IMR-90 (cell line): ENCODE measurements around the gene DYNC1H1. TPM values are rescaled to one million over a fixed set of nuclear protein-coding genes. Genes with fewer than 3 reads are reported as not detected.

Experiments
- ATAC-seq: fragments of 200-7000 bp; cut with Tn5 transposase; 2 replicates; pipeline ENCODE4 v1.9.1; 2020; ENCODE audit warnings: low read depth, mild to moderate bottlenecking, moderate library complexity
- BruUV-seq: library from RNA; stranded (reverse); fragments of 400-500 nt; replicated peaks from 2 replicates; lab custom pipeline; 2021; lab: Mats Ljungman, UMichigan
- CTCF ChIA-PET: fragments of 300-600 bp; formaldehyde crosslinking; extraction: SDS; loops from one replicate; lab custom pipeline; 2021; ENCODE audit warnings: antibody characterized with exemption; lab: Yijun Ruan, JAX
- POLR2A ChIA-PET: fragments of 300-600 bp; sonication (Branson Sonifier 250); formaldehyde crosslinking; loops from one replicate; lab custom pipeline; 2022; ENCODE audit warnings: antibody characterized with exemption; ENCODE audit not compliant: unreplicated experiment; lab: Charles Lee
- DNase-seq: peaks from one replicate; pipeline ENCODE4 v3.0.0; 2013
- H2AFZ ChIP-seq: replicated peaks from 2 replicates; pipeline ENCODE3; 2013; ENCODE audit warnings: low read length, mild to moderate bottlenecking; ENCODE audit not compliant: poor library complexity
- H2AK5ac ChIP-seq: 2 replicates; pipeline ENCODE4 v1.6.1; 2013; ENCODE audit warnings: low read depth, low read length, inconsistent platforms
- H2AK9ac ChIP-seq: replicated peaks from 2 replicates; pipeline ENCODE3; 2013; ENCODE audit warnings: mild to moderate bottlenecking, low read depth, low read length, moderate library complexity; ENCODE audit not compliant: poor library complexity
- H2BK120ac ChIP-seq: 2 replicates; pipeline ENCODE4 v1.6.1; 2013; ENCODE audit warnings: low read depth, low read length, inconsistent platforms
- H2BK15ac ChIP-seq: 3 replicates; pipeline ENCODE4 v1.6.1; 2013; ENCODE audit warnings: low read depth, low read length, inconsistent platforms
- H2BK20ac ChIP-seq: 2 replicates; pipeline ENCODE4 v1.6.1; 2013; ENCODE audit warnings: low read depth, mild to moderate bottlenecking, inconsistent platforms, low read length, moderate library complexity
- H2BK5ac ChIP-seq: 2 replicates; pipeline ENCODE4 v1.6.1; 2013; ENCODE audit warnings: mild to moderate bottlenecking, low read depth, low read length, inconsistent platforms; ENCODE audit not compliant: poor library complexity, severe bottlenecking
- H3K14ac ChIP-seq: replicated peaks from 2 replicates; pipeline ENCODE4 v1.6.1; 2013; ENCODE audit warnings: low read depth, low read length, inconsistent platforms
- H3K18ac ChIP-seq: 2 replicates; pipeline ENCODE4 v1.6.1; 2013; ENCODE audit warnings: low read depth, low read length, control low read depth
- H3K23ac ChIP-seq: 2 replicates; pipeline ENCODE4 v1.6.1; 2013; ENCODE audit warnings: low read depth, low read length, inconsistent platforms
- H3K27ac ChIP-seq: 2 replicates; pipeline ENCODE4 v1.5.1; 2013; ENCODE audit warnings: mild to moderate bottlenecking, control low read depth, low read length; ENCODE audit not compliant: insufficient read depth
- H3K27me3 ChIP-seq: 2 replicates; pipeline ENCODE4 v1.6.1; 2013; ENCODE audit warnings: low read length; ENCODE audit not compliant: control insufficient read depth, insufficient read depth
- H3K36me3 ChIP-seq: 2 replicates; pipeline ENCODE4 v1.6.1; 2013; ENCODE audit warnings: low read length, mixed read lengths; ENCODE audit not compliant: control insufficient read depth, insufficient read depth
- H3K4ac ChIP-seq: 2 replicates; pipeline ENCODE4 v1.6.1; 2013; ENCODE audit warnings: low read depth, low read length, inconsistent platforms
- H3K4me1 ChIP-seq: 2 replicates; pipeline ENCODE4 v1.6.1; 2013; ENCODE audit warnings: low read length, mixed read lengths; ENCODE audit not compliant: control insufficient read depth, insufficient read depth
- H3K4me2 ChIP-seq: 2 replicates; pipeline ENCODE4 v1.6.1; 2013; ENCODE audit warnings: low read depth, mild to moderate bottlenecking, control low read depth, low read length, moderate library complexity
- H3K4me3 ChIP-seq: 2 replicates; pipeline ENCODE4 v1.5.1; 2013; ENCODE audit warnings: low read depth, mild to moderate bottlenecking, control low read depth, low read length, moderate library complexity; ENCODE audit not compliant: insufficient read depth
- H3K56ac ChIP-seq: 2 replicates; pipeline ENCODE4 v1.6.1; 2013; ENCODE audit warnings: low read length, inconsistent platforms; ENCODE audit not compliant: insufficient read depth; ENCODE audit errors: extremely low read depth
- H3K79me1 ChIP-seq, 2 experiments: 2 replicates each; pipeline ENCODE4 v1.6.1; 2013; ENCODE audit warnings: low read length in 2 of 2, inconsistent platforms in 1 of 2, low read depth in 1 of 2
- H3K9ac ChIP-seq: 2 replicates; pipeline ENCODE4 v1.6.1; 2013; ENCODE audit warnings: low read depth, low read length, control low read depth
- H3K9me1 ChIP-seq: 2 replicates; pipeline ENCODE4 v1.6.1; 2013; ENCODE audit warnings: low read length, inconsistent platforms; ENCODE audit not compliant: insufficient read depth
- H3K9me3 ChIP-seq: 2 replicates; pipeline ENCODE4 v1.6.1; 2013; ENCODE audit warnings: low read length; ENCODE audit not compliant: control insufficient read depth, insufficient read depth
- H4K20me1 ChIP-seq: 2 replicates; pipeline ENCODE4 v1.6.1; 2013; ENCODE audit warnings: low read length, inconsistent platforms; ENCODE audit not compliant: insufficient read depth
- H4K5ac ChIP-seq: 2 replicates; pipeline ENCODE4 v1.6.1; 2013; ENCODE audit warnings: mild to moderate bottlenecking, low read depth, low read length, control low read depth
- H4K8ac ChIP-seq, 2 experiments: 2 replicates each; pipeline ENCODE4 v1.6.1; 2013; ENCODE audit warnings: low read depth in 2 of 2, low read length in 2 of 2, control low read depth in 1 of 2, inconsistent platforms in 1 of 2
- H4K91ac ChIP-seq: 2 replicates; pipeline ENCODE4 v1.6.1; 2013; ENCODE audit warnings: low read depth, low read length, inconsistent platforms; ENCODE audit not compliant: insufficient read depth
- BHLHE40 ChIP-seq: fragments of 150-350 bp; IDR thresholded peaks from 2 replicates; pipeline ENCODE4 v1.6.1; 2016; ENCODE audit warnings: mild to moderate bottlenecking, low read depth, low read length
- CEBPB ChIP-seq: IDR thresholded peaks from 2 replicates; pipeline ENCODE4 v1.6.1; 2012; ENCODE audit warnings: low read depth, low read length, improper control_type of control experiment
- ELK1 ChIP-seq: fragments of 150-350 bp; IDR thresholded peaks from 2 replicates; pipeline ENCODE4 v1.6.1; 2016; ENCODE audit warnings: low read depth, mild to moderate bottlenecking, low read length, moderate library complexity, borderline replicate concordance
- FOS ChIP-seq: fragments of 150-350 bp; IDR thresholded peaks from 2 replicates; pipeline ENCODE4 v1.6.1; 2016; ENCODE audit warnings: low read depth, low read length
- MAZ ChIP-seq: IDR thresholded peaks from 2 replicates; pipeline ENCODE4 v1.6.1; 2012; ENCODE audit warnings: low read depth, mild to moderate bottlenecking, low read length, improper control_type of control experiment, moderate library complexity, borderline replicate concordance
- MXI1 ChIP-seq: IDR thresholded peaks from 2 replicates; pipeline ENCODE4 v1.6.1; 2012; ENCODE audit warnings: low read depth, mild to moderate bottlenecking, low read length, moderate library complexity, borderline replicate concordance
- NFE2L2 ChIP-seq: fragments of 150-350 bp; IDR thresholded peaks from 2 replicates; pipeline ENCODE4 v1.6.1; 2016; ENCODE audit warnings: low read depth, mild to moderate bottlenecking, low read length
- POLR2A ChIP-seq: IDR thresholded peaks from 2 replicates; pipeline ENCODE4 v1.6.1; 2012; ENCODE audit warnings: mild to moderate bottlenecking, low read depth, low read length
- RAD21 ChIP-seq: IDR thresholded peaks from 2 replicates; pipeline ENCODE4 v1.6.1; 2012; ENCODE audit warnings: low read length, improper control_type of control experiment
- RFX5 ChIP-seq: IDR thresholded peaks from 2 replicates; pipeline ENCODE4 v1.8.0; 2012; ENCODE audit warnings: low read depth, mild to moderate bottlenecking, low read length, moderate library complexity
- SMC3 ChIP-seq: fragments of 150-350 bp; IDR thresholded peaks from 2 replicates; pipeline ENCODE4 v1.6.1; 2016; ENCODE audit warnings: low read depth, mild to moderate bottlenecking, antibody characterized with exemption, low read length, moderate library complexity
- WGBS, 2 experiments: methylation state at CpG; one replicate each; pipeline versions ENCODE4 v1.1.5 to v1.1.7; 2013; ENCODE audit warnings: missing lambda C conversion rate in 2 of 2; ENCODE audit not compliant: insufficient read length in 1 of 2; ENCODE audit errors: extremely low coverage in 2 of 2; 5-methylcytosine and 5-hydroxymethylcytosine counted together
- dilution Hi-C: fragments of 300-500 bp; cut with HindIII; formaldehyde crosslinking; loops from one replicate; pipeline ENCODE4 v1.14.3; 2018; ENCODE audit warnings: low sequenced_read_pairs; ENCODE audit not compliant: unreplicated experiment
- in situ Hi-C: fragments of 300-500 bp; cut with MboI; formaldehyde crosslinking; loops from 3 replicates; pipeline ENCODE4 v1.14.3; 2019; ENCODE audit warnings: low sequenced_read_pairs, inconsistent platforms, mixed read lengths
- intact Hi-C: fragments of 100-400 bp; cut with micrococcal nuclease; formaldehyde crosslinking; loops from 2 replicates; pipeline ENCODE4 v1.10.0; 2022
- polyA plus RNA-seq, 3 experiments: library from polyadenylated mRNA; depleted of rRNA; stranded (reverse); fragments of >200 nt; gene quantifications; 2 replicates each; pipeline ENCODE4 v1.2.3, GENCODE V29; 2012; ENCODE audit warnings: low replicate concordance in 1 of 3
- total RNA-seq: library from RNA; depleted of rRNA; stranded (reverse); fragments of >200 nt; gene quantifications from 2 replicates; pipeline ENCODE4 v1.2.3, GENCODE V29; 2012

The DYNC1H1 gene
- total and polyA plus RNA-seq, 2 of the 4 experiments (the other 2 are of a cell fraction): 240 to 670 TPM

- 0 out of 2 replicates have a peak, but pooled peaks cover 4% of the 10 kb centered on the region for H3K9me1 ChIP-seq
Measured at GRCh38 chr14:102005336-102005735, 41.0 kb downstream of the DYNC1H1 start.

More at GRCh38 chr14:102005336-102005735, 41.0 kb downstream of the DYNC1H1 start:
- no TSS peak for BruUV-seq
- H3K14ac ChIP-seq: no peak overlapping the region
- H3K9ac ChIP-seq: no peak overlapping the region
- no peak overlapping the region for H3K4ac ChIP-seq
- H2BK5ac ChIP-seq: no peak overlapping the region
- peaks cover 22 to 38% of the 10 kb centered on the region in 2 experiments for H3K79me1 ChIP-seq
- no peak overlapping the region for H3K56ac ChIP-seq
- WGBS, 2 experiments: 95% methylated on average over 3 of the region's 9 CpGs; no CpG with 5 or more reads in 1 of the 2 experiments
- no peak overlapping the region for H3K4me3 ChIP-seq
- in situ Hi-C loops (no loop called here), intact Hi-C loops (no loop called here), dilution Hi-C loops (no loop called here)
- ChIA-PET CTCF (no interaction called here), POLR2A (no interaction called here)
- no peak overlapping the region for H4K91ac ChIP-seq
- H3K27me3 ChIP-seq: no peaks in the 10 kb centered on the region
- H3K4me1 ChIP-seq: no peaks in the 10 kb centered on the region
- no peak overlapping the region for H2AK9ac ChIP-seq
- H3K23ac ChIP-seq: no peak overlapping the region
- no peak for ATAC-seq
- H3K9me3 ChIP-seq: no peaks in the 10 kb centered on the region
- no peak overlapping the region for H3K4me2 ChIP-seq
- no peaks in the 10 kb centered on the region; the same call in 1 of the 2 replicates for H4K20me1 ChIP-seq
- no peak overlapping the region for H4K8ac ChIP-seq
- H2BK20ac ChIP-seq: no peak overlapping the region
- H2BK15ac ChIP-seq: no peak overlapping the region
- H4K5ac ChIP-seq: no peak overlapping the region
- H3K36me3 ChIP-seq: peaks cover 85% of the 10 kb centered on the region
- DNase-seq: no peak
- no peak overlapping the region for H3K18ac ChIP-seq
- no peak overlapping the region for H2BK120ac ChIP-seq
- H2AFZ ChIP-seq: no peak overlapping the region
- H3K27ac ChIP-seq: no peak overlapping the region
- TF ChIP-seq MXI1 (no peak), CEBPB (no peak), BHLHE40 (no peak), MAZ (no peak), RFX5 (no peak), ELK1 (no peak), RAD21 (no peak), POLR2A (no peak), SMC3 (no peak), FOS (no peak), NFE2L2 (no peak)
- no peak overlapping the region for H2AK5ac ChIP-seq
